Measurements from ENCODE around the gene GDPGP1.
"Not testable (repeated sequence)": the region's sequence is repeated elsewhere in the genome, so short reads cannot be mapped to it uniquely, and the experiment has no call there.

Gene GDPGP1, protein sequence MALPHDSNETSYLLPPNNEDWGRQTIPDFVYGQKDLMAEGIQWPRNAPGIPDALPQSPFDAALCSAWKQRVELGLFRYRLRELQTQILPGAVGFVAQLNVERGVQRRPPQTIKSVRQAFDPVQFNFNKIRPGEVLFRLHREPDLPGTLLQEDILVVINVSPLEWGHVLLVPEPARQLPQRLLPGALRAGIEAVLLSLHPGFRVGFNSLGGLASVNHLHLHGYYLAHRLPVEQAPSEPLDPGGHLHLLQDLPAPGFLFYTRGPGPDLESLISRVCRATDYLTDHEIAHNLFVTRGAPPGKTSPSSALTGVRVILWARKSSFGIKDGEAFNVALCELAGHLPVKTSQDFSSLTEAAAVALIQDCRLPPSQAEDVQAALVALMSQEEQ

DNA sequence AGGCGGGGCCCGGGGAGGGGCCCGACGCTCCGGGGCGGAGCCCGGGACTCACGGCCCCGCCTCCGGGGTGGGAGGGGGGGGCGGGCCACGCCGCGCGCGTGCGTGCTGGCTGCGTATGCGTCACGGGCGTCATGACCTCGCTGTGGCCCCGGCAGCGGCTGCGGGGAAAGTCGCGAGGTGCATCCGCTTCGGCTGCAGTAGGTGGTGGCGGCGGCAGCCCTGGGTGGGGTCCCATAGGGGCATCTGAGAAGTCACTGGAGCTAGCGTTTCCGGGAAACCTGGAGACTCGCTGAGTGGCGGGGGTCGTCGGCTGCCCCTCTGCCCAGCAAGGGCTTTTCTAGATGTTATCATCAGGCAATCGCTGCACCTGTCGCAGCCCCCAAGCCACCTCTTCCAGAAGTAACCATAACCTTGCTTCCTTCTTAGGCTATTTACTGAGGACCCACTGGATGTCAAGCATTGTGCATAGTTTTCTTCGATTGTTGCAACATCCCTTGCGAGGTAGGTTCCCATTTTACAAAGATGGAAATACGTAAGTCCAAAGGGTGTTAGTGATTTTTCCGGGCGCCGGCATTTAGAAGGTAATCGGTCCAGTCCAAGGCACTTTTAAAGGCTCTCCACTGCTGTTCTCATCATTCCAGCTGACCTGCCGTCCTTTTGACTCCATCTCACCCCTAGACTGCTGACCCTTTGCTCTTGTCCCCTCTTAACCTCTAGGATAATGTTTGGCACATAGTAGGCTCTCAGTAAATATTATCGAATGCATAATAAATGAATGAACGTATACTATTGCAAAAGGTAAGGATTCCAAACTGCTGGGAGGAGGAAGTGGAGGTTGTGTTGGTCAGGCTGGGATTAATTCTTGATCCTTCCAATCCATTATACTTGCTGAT, at the start of gene GDPGP1:
Gene GDPGP1, plus strand, starts transcription at position 114 of the 893 bp plus-strand sequence. CDS start 6,700 bp downstream, outside the sequence.
- peak in 1 of 3 donors; percentile 93 for DNase-seq (ENCODE audit: low read depth in 3 of 3, low spot score in 1 of 3)

DNA sequence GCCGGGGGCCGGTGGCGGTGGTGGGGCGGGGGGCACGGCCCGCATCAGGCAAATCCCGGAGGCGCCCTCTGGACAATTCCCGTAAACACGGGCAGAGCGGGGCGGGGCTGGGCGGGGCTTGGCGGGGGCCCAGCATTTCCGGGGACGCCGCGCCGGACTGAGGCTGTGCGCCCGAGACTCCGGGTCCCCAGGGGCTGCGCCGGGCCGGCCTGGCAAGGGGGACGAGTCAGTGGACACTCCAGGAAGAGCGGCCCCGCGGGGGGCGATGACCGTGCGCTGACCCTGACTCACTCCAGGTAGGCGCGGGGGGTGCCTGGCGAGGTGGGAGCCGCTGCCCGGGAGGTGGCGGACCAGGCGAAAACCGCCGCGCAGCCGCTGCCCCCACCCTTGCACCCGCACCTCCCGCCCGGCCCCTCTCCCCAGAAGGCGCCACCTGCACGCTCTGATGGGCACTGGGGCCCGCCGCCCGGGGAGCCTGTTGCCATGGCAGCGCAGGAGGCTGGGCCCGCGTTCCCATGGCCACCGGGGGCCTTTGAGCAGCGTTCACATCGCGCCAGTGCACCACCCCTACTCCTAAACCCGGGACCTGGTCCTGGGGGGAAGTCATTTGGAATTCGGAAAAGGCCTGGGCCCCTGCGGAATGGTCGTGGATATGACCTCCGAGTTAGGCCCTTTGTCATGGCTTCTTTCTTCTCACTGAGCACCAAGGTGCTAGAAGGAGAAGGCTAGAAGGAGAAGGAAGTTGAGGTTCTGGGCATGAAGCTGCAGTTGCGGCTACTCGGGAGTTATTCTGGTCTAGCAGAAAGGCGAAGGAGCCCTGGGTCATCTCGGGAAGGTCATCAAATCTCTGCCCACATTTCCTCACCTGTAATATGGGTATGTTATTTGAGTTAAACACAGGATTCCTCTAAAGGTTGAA, 49.0 kb upstream of the GDPGP1 start:
- no peak for DNase-seq (ENCODE audit: low read depth in 3 of 3, low spot score in 1 of 3)

DNA sequence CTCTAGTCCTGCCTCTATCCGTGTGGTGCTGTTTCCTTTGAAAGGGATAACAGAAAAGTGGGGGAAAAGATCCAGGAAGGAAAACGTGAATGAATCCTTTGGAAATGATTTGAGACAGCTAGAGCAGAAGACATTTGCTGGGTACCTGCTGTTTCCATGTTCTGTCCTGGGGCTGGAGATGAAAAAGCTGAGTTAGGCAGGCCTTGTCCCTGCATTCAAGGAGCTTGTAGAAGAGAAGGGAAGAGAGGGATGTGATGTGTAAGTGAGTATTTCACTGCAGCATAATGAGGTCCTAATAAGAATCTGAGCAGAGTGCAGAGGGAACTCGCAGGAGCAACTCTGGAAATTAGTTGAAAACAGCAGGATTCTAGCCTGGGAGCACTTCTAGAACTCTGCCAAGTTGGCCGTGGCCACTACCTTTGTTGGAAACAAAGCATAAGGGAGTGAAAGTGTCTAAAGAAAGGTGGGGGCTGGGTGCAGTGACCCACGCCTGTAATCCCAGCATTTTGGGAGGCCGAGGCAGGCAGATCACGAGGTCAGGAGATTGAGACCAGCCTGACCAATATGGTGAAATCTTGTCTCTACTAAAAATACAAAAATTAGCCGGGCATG, 46.6 kb upstream of the GDPGP1 start:
- DNase-seq (ENCODE audit: low read depth in 3 of 3, low spot score in 1 of 3): no peak

DNA sequence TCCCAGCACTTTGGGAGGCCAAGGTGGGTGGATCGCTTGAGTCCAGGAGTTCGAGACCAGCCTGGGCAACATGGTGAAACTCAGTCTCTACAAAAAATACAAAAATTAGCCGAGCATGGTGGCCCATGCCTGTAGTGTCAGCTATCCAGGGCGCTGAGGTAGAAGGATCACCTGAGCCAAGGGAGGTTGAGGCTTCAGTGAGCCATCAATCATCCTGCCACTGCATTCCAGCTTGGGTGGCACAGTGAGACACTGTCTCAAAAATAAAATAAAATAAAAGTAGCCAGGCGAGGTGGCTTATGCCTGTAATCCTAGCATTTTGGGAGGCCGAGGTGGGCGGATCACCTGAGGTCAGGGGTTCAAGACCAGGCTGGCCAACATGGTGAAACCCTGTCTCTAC, 45.9 kb upstream of the GDPGP1 start:
- DNase-seq (ENCODE audit: low read depth in 3 of 3, low spot score in 1 of 3): not testable (repeated sequence)

DNA sequence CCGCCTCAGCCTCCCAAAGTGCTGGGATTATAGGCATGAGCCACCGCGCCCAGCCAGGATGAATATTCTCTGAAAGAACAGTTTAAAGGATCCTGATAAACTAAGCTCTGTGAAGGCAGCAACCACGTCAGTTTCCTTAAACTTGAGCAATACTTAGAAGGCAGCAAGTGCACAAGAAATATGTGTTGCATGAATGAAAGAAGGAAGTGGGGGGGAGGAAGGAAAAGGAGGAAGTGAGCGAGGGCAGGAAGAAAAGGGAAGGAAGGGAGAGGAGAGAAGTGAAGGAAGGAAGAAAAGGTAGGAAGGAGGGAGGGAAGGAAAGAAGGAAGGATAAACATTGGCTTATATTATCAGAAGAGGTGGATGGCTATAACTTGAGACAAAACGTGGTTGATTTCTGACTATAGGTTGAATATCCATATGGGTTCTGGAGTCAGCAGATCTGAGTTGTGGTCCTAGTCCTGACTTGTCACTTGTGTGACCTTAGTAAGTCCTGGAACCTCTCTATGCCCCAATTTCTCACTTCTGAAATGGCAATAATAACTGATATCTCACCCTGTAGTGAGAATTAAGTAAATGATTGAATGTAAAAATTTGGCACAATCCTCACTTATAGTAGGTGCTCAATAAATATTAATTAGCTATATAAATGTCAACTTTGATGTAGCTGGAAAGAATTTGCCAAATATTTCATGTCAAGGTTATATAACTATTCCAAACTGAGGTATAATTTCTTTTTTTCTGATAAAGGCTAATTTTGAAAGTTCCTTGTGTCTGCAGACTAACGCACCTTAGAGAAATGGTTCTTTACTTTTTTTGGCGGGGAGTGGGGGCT, 44.9 kb upstream of the GDPGP1 start:
- no peak for DNase-seq (ENCODE audit: low read depth in 3 of 3, low spot score in 1 of 3)

DNA sequence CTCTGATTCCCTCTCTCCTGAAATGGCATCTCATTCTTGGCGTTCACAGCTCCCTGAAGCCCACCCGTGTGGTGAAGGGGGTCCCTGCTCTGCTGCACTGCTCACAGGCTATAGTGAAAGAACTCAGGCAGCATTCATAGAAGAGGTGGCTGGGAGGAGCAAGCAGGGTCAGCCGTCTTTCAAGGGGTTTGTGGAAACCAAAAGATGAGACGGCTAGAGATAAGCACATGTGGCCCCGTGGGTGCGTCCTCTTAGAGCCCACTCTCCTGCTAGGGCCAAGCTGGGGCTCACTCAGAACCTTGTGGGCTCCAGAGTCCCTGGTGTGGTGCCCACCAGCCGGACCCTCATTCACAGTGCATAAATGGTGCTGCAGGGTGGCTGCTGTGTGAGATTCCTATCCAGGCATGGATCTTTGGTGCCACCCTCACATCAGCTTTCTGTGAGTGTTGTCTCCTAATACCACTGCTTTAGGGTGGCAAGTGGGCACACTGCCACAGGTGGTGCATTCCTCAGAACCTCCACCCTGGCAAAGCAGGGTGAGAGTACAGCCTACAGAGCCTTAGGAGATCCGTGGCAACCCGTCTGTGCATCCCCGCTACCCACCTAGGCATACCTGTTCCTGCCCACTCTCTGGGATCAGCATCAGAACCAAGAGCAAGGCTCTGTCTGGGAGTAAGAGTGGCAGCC, 44.1 kb upstream of the GDPGP1 start:
- no peak for DNase-seq (ENCODE audit: low read depth in 3 of 3, low spot score in 1 of 3)

DNA sequence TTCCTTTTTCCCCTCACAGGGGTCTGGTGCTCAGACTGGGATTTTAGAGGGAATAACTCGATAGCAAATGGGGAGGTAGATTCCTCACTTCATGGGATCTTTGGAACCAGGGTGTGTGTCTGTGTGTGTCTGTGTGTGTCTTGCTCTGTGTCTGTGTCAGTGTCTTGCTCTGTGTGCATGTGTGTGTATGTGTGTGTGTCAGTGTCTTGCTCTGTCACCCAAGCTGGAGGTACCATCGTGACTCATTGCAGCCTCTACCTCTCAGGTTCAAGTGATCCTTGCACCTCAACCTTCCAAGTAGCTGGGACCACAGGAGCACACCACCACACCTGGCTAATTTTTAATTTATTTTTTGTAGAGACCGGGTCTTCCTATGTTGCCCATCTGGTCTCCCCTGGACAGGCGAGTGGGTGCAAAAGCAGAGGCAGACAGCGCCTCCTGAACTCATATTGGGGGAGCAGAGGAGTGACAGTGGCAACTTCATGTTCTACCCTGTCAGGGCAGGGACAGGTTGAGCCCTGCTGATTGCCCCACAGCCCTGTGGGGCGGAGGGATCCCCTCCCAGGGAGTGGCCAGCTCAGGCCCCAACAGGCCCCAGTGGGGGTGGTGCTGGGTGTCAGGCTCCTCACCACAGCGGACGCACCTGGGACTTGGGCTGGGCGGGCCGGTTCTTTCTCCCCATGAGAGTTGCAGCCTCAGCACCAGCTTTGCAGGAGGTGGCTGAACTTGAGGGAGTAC, 43.2 kb upstream of the GDPGP1 start:
- no peak for DNase-seq (ENCODE audit: low read depth in 3 of 3, low spot score in 1 of 3)

DNA sequence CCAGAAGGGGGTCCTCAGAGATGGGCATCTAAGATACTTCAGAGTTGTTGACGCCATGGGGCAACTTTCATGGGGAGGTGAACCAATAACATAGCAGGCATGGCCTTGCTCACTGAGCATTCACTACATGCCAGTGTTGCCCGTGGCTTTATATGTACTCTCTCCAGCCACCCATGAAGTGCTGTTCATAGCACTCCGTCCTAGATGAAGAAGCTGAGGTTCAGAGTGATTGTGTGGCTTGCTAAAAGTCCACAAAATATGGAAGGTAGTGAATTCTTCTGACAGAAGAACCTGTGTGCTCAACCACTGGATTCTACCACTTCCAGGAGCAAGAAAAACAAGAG, 42.7 kb upstream of the GDPGP1 start:
- DNase-seq (ENCODE audit: low read depth in 3 of 3, low spot score in 1 of 3): no peak

DNA sequence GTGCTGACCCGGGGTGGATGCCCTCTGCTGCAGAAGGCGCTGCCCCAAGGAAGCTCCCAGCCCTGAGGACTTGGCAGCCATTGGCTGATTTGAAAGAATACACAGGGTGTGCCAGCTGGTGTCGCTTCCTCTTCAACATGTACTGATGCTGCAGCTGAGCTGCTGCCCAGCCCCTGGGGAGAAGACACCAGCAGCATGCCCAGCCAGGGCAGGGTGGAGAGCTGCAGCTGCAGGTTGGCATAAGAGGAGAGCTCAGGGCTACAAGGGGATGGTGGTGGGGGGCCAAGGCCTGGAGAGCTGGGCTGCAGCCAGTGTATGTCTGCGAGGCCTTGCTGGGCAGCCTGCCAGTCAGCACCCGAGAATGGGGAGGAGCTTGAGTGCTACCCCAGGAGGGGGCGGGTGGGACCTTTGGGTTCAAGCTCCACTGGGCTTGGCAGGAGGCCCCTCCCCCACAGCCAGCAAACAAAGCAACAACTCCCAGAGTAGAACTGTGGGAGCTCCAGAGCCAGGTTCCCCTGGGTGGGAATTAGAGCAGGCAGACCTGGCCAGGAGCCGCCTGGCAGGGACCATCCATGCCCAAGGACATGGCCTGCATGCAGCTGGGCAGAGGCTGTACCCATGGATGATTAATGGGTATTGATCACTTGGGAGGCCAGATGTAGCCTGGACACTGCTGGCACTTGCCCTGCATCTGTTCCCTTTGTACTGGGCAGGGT, 42.1 kb upstream of the GDPGP1 start:
- DNase-seq (ENCODE audit: low read depth in 3 of 3, low spot score in 1 of 3): no peak

DNA sequence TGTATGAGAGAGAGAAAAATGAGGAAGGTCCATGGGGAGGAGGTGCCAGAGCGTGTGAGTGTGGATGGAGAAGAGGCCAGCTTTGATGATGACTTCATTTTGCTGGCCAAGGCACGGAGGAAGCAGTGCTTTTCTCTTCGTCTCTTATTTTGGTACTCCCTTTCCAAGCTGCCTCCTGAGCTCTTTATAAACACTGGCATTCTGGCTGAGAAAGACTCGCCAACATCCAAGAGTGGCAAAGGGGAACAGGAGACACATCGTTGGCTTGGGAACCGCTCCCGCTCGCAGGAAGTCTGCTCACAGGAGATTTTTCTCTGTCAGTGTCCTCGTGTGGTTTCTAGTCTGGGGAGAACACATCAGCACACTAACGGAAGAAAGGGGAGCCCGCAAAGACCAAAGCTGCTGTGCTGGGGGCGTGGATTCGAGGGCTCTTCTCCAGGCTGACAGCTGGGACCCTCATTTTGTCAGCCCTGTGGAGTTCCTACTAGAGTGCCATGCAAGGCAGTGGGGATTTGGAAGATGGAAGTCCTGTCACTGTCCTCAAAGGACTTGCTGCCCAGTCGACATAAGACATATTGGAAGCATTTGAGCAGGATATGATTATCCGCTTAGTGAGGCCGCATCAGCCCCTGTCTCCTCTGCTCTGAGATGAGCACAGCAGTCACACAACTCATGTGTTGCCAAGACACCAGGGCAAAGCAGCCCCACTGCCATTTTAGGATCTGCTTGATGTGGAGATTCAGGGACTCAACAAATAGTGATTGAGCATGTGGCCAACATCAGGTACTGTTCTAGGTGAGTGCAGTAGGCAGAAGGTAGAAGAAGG, 40.8 kb upstream of the GDPGP1 start:
- no peak for DNase-seq (ENCODE audit: low read depth in 3 of 3, low spot score in 1 of 3)

DNA sequence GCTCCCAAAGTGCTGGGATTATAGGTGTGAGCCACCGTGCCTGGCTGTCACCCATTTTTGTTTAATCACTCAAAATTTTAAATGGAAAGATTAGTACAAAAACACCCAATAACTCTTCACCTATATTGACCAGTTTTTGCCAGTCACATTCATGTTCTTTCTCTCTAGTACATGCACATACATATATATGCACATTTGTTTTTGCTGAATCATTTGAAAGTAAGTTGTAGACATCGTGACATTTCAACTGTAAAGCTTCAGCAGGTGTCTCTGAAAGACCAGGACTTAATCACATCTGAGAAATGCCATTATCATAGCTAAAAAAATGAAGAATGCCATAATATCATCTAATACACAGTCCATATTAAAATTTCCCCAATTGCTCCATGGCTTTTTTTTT, 39.4 kb upstream of the GDPGP1 start:
- no peak for DNase-seq (ENCODE audit: low read depth in 3 of 3, low spot score in 1 of 3)

DNA sequence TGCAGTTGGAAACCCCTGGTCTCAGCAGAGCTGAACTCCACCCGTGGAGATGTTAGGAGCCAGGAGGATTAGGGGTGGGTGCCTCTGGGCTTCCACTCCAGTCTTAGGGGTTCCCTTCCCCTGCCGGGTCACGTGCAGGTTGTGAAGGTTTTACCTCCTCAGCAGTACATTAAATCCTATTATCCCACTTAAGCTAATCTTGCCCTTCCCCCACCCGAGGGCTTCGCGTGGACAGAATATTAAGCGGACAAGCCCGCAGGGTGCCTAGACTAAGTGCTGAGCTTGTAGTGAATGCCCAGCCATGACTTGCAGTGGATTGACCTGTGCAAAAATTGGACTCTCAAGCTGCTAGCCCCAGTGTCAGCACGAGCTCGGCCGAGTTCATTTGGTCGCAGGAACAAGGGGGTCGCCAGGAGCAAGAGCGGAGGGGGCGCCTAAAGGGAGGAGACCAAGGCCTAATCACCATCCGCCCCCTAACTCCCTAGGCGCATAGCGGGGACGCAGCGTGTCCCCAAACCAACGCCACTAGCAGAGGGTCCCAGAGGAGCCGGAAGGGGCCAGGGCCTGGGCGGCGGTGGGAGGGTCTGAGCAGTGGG, 33.4 kb upstream of the GDPGP1 start:
- no peak for DNase-seq (ENCODE audit: low read depth in 3 of 3, low spot score in 1 of 3)

DNA sequence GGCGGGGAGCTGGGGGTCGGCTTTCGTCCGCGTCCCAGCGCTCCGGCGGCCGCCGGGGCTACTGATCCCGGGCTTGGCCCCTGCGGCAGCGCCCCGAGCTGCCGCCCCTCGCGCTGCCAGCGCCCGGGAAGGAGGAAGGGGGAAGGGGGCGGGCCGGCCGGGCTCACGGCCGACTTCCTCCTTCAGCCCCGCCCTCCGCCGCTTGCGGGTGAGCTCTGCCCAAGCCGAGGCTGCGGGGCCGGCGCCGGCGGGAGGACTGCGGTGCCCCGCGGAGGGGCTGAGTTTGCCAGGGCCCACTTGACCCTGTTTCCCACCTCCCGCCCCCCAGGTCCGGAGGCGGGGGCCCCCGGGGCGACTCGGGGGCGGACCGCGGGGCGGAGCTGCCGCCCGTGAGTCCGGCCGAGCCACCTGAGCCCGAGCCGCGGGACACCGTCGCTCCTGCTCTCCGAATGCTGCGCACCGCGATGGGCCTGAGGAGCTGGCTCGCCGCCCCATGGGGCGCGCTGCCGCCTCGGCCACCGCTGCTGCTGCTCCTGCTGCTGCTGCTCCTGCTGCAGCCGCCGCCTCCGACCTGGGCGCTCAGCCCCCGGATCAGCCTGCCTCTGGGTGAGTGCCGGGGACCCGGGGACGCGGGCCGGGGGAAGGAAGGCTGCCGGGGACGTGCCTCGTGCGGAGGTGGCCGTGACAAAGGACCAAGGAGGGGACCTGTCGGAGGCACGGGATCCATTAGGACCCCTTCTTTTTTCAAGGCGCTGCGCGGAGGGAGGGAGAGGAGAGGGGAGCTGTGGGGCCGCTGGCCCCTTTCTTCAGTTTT, 32.7 kb upstream of the GDPGP1 start, which contains the start of gene SEMA4B:
Gene SEMA4B, plus strand, starts transcription at position 201 of the 814 bp plus-strand sequence. Its CDS starts 249 bp downstream, at position 450.
- DNase-seq (ENCODE audit: low read depth in 3 of 3, low spot score in 1 of 3): peak in 2 of 3 donors; percentile 37 to 59

DNA sequence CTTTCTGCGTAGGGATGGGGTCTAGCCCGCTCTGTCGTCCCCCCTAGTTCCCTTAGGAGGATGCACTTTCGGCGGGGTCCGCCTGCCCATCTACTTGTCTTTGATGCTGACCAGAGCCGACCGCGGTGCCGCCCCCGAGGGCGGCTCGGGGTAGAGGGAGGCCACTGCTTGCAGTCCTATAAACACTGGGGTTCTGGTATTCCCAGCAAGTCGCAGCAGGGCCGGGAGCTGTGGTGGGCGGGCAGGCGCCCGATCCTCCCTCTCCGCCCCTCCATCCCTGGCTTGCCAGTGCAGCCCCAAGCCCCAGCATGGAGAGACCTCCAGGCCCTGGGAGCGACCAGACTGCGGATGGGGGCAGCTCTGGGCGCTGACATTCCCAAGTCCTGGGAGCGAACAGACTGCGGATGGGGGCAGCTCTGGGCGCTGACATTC, 32.0 kb upstream of the GDPGP1 start:
- no peak for DNase-seq (ENCODE audit: low read depth in 3 of 3, low spot score in 1 of 3)

DNA sequence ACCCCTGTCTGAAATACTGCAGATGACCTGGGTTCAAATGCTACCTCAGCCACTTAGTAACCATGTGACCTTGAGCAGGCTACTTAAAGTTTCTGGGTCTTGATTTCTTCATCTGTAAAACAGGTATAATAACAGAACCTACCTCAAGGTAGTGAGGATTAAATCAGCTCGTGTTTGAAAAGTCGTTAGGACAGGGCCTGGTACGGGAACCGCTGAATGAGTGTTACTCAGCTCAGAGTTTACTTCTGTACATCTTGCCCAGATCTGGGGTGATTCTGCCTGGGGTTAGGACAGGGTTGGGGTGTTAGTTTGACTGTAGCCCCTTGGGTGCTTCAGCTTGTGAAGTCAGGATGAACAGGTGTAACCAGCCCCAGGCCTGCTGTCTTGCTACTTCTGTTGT, 31.1 kb upstream of the GDPGP1 start:
- DNase-seq (ENCODE audit: low read depth in 3 of 3, low spot score in 1 of 3): no peak

DNA sequence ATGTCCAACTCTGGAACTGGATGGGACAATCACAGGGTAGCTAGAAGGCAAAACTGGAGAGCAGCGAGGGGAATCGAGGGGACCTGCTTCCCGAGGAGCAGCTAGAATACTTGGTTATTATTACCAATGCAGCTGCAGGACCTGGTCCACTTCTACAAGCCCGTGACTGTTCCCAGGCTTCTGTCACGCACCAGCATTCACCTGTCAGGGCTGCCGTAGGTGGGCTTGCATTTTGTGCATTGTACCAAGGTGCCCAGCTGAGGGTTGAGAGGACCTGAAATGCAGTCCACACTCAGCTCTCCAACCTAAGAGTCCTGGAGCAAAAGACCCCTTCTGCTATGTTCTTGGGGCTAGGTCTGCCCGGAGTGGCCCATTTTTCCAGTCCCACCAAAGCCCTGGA, 30.5 kb upstream of the GDPGP1 start:
- no peak for DNase-seq (ENCODE audit: low read depth in 3 of 3, low spot score in 1 of 3)

Data from stimulated activated CD4-positive, alpha-beta T cell treated with anti-CD3 and anti-CD28 coated beads, TNF-alpha, amount 100 ng/mL, for 1 hour (primary cell).